Stimulated activated naive CD8-positive, alpha-beta T cell treated with anti-CD3 and anti-CD28 coated beads, Interleukin-15, amount 100 ng/mL, for 72 hours (primary cell): ENCODE data around the gene DNMT3L.
A peak's percentile ranks its signal among the peaks of the same experiment; 100 is the strongest.
"Not testable (repeated sequence)": the region's sequence is repeated elsewhere in the genome, so short reads cannot be mapped to it uniquely, and the experiment has no call there.

Experiments
- ATAC-seq: fragments of 150-1000 bp; cut with Tn5 transposase; 2 replicates; pipeline ENCODE4 v1.10.0; 2021; ENCODE audit warnings: mild to moderate bottlenecking, moderate library complexity
- DNase-seq, 2 donors: peaks; one replicate each; pipeline ENCODE4 v3.0.0; 2021 to 2022
- H3K27ac Mint-ChIP-seq, 2 donors: one replicate each; pipeline ENCODE4 v1.8.0; 2022; ENCODE audit warnings: mild to moderate bottlenecking in 2 of 2, mixed read lengths in 2 of 2, moderate library complexity in 2 of 2
- H3K27me3 Mint-ChIP-seq: one replicate; pipeline ENCODE4 v1.8.0; 2022; ENCODE audit warnings: mixed read lengths
- H3K4me1 Mint-ChIP-seq: one replicate; pipeline ENCODE4 v1.8.0; 2022; ENCODE audit warnings: mild to moderate bottlenecking, mixed read lengths
- H3K4me3 Mint-ChIP-seq, 2 donors: one replicate each; pipeline ENCODE4 v1.8.0; 2022; ENCODE audit warnings: mild to moderate bottlenecking in 2 of 2, mixed read lengths in 2 of 2, moderate library complexity in 1 of 2
- H3K9me3 Mint-ChIP-seq, 2 donors: one replicate each; pipeline ENCODE4 v1.8.0; 2022; ENCODE audit warnings: mixed read lengths in 2 of 2

Gene DNMT3L

DNA sequence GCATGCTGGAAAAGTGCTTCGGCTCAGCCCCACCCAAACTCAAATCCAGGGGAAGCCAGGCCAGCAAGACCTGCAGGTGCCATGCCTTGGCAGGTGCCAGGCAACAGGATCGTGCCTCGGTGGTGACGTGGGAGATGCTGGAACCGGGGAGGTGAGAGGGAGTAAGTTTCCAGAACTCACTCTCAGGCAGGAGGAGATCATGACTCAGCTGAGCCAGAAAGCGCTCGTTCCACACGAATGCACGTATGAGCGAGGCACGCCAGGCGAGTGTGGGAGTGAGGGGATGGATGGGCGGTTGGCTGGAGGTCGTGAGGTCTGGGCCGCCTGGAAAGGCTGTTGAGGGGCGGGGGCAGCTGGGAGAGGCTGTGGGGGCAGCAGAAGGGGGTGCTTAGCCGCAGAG, 13.8 kb downstream of the DNMT3L start:
- not testable (repeated sequence) for H3K4me1 Mint-ChIP-seq, DNase-seq, H3K27ac Mint-ChIP-seq, H3K9me3 Mint-ChIP-seq, H3K27me3 Mint-ChIP-seq, H3K4me3 Mint-ChIP-seq, ATAC-seq

GRCh38 chr21:44243980-44244379, 17.7 kb downstream of the DNMT3L start:
- not testable (repeated sequence) for H3K27me3 Mint-ChIP-seq

GRCh38 chr21:44241281-44241680, 20.4 kb downstream of the DNMT3L start:
- peak; percentile 27 for ATAC-seq
- not testable (repeated sequence) for H3K4me3 Mint-ChIP-seq, H3K27ac Mint-ChIP-seq, H3K27me3 Mint-ChIP-seq, H3K9me3 Mint-ChIP-seq, H3K4me1 Mint-ChIP-seq, DNase-seq

More at GRCh38 chr21:44243980-44244379, 17.7 kb downstream of the DNMT3L start:
- not testable (repeated sequence) for H3K4me1 Mint-ChIP-seq, H3K4me3 Mint-ChIP-seq, DNase-seq, H3K9me3 Mint-ChIP-seq, H3K27ac Mint-ChIP-seq
- ATAC-seq: peak; percentile 91

- H3K27me3 Mint-ChIP-seq, H3K4me1 Mint-ChIP-seq, H3K9me3 Mint-ChIP-seq, DNase-seq, H3K27ac Mint-ChIP-seq, H3K4me3 Mint-ChIP-seq: not testable (repeated sequence)
- peak; percentile 53 for ATAC-seq
Observed at GRCh38 chr21:44240842-44241241, 20.9 kb downstream of the DNMT3L start, which contains the start of gene ICOSLG. Gene ICOSLG, minus strand, starts transcription at chr21:44240943. Its CDS starts 126 bp downstream, at chr21:44240817.

DNA sequence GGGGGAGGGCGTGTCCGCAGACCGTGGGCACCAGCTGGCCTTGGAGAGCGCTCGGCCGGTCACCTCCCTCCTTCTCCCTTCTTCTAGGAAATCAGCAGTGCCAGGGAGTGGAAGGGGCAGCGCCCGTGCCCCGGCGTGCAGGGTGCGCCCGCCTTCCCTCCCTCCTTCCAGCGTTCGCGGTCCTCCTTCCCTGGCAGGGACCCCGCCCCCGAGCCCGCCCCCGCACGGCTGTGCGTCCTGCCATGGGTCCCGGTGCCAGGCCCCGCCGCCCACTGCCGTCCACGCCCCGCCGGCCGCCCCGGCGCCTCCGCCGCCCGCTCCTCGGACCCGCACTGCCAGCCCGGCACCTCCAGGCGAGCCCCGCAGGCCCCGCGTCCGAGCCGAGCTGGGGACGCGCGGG, 21.3 kb downstream of the DNMT3L start:
- ATAC-seq: peak; percentile 1
- not testable (repeated sequence) for H3K4me1 Mint-ChIP-seq

GRCh38 chr21:44229561-44229960, 32.1 kb downstream of the DNMT3L start:
- not testable (repeated sequence) for ATAC-seq, H3K4me3 Mint-ChIP-seq

More for the DNA sequence above, 21.3 kb downstream of the DNMT3L start:
- not testable (repeated sequence) for H3K27ac Mint-ChIP-seq, H3K27me3 Mint-ChIP-seq, H3K4me3 Mint-ChIP-seq, H3K9me3 Mint-ChIP-seq, DNase-seq

DNA sequence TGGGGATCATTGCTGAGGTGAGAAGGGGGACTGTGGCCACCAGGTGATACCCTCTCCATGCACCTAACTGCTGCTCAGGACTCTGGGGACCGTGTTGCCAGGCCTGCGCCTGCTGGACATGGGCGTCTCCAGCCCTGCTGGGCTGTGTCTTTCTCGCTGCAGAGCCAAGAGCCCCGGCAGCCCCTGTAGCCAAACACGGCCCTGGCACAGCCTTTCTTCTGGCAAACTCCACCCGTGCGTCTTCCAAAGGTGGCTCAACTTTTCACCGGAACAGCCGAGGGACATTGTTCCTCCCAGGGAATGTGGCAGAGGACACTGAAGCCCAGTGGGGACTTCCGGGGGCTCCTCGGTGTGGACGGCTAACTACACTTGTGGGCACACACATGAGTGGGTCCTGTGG, 33.6 kb downstream of the DNMT3L start:
- H3K27me3 Mint-ChIP-seq, H3K4me3 Mint-ChIP-seq, ATAC-seq, DNase-seq, H3K27ac Mint-ChIP-seq, H3K9me3 Mint-ChIP-seq, H3K4me1 Mint-ChIP-seq: not testable (repeated sequence)

More at GRCh38 chr21:44229561-44229960, 32.1 kb downstream of the DNMT3L start:
- not testable (repeated sequence) for DNase-seq, H3K27ac Mint-ChIP-seq, H3K9me3 Mint-ChIP-seq, H3K4me1 Mint-ChIP-seq, H3K27me3 Mint-ChIP-seq

GRCh38 chr21:44227614-44228013, 34.1 kb downstream of the DNMT3L start:
- H3K9me3 Mint-ChIP-seq, H3K4me1 Mint-ChIP-seq, ATAC-seq, H3K27ac Mint-ChIP-seq, H3K4me3 Mint-ChIP-seq, DNase-seq, H3K27me3 Mint-ChIP-seq: not testable (repeated sequence)

- H3K4me1 Mint-ChIP-seq, DNase-seq, H3K9me3 Mint-ChIP-seq, H3K4me3 Mint-ChIP-seq, ATAC-seq, H3K27me3 Mint-ChIP-seq, H3K27ac Mint-ChIP-seq: not testable (repeated sequence)
Observed at GRCh38 chr21:44225605-44226004, 36.1 kb downstream of the DNMT3L start.

GRCh38 chr21:44223334-44223733, 38.4 kb downstream of the DNMT3L start:
- not testable (repeated sequence) for H3K27ac Mint-ChIP-seq, DNase-seq, H3K27me3 Mint-ChIP-seq, H3K4me1 Mint-ChIP-seq, H3K4me3 Mint-ChIP-seq, ATAC-seq, H3K9me3 Mint-ChIP-seq

GRCh38 chr21:44220674-44221073, 41.0 kb downstream of the DNMT3L start:
- not testable (repeated sequence) for H3K27ac Mint-ChIP-seq, H3K4me3 Mint-ChIP-seq, ATAC-seq, DNase-seq, H3K9me3 Mint-ChIP-seq, H3K27me3 Mint-ChIP-seq, H3K4me1 Mint-ChIP-seq

DNA sequence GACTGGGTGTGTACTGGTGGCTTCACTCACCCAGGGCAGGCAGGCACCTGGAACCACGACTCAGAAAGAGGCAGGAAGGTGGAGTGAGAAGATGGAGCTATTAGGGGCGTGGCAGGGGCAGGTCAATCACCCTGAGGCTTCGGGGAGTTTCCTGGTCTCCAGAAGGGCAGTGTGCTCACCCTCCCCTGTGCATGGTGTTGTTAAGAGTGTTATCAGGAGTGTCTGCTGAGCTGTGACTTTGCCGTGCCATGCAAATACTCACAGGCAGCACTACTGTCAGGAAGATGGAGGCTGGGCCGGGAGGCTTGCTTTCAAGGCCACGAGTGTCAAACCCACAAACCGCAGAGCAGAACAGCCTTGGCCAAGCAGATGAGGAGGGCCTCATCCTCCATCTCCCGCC, 43.2 kb downstream of the DNMT3L start:
- not testable (repeated sequence) for H3K4me3 Mint-ChIP-seq, H3K27me3 Mint-ChIP-seq, H3K9me3 Mint-ChIP-seq, H3K4me1 Mint-ChIP-seq, H3K27ac Mint-ChIP-seq, DNase-seq, ATAC-seq

- DNase-seq, H3K9me3 Mint-ChIP-seq, H3K27me3 Mint-ChIP-seq, H3K4me3 Mint-ChIP-seq, H3K27ac Mint-ChIP-seq, H3K4me1 Mint-ChIP-seq, ATAC-seq: not testable (repeated sequence)
Observed at GRCh38 chr21:44211978-44212377, 49.7 kb downstream of the DNMT3L start.

DNA sequence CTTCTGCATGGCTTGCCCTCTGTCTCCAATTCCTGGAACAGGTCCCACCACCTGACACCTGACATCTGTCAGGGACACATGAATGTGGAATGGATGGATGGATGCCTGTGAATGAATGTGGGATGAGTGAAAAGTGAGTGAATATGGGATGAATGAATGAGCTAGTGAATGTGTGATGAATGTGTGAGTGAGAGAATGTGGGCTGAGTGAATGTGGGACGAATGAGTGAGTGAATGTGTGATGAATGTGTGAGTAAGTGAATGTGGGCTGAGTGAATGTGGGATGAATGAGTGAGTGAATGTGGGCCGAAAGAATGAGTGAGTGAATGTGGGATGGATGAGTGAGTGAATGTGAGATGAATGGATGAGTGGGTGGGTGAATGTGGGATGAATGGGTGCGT, 50.1 kb downstream of the DNMT3L start:
- not testable (repeated sequence) for H3K27ac Mint-ChIP-seq, H3K9me3 Mint-ChIP-seq, ATAC-seq, H3K4me3 Mint-ChIP-seq, H3K4me1 Mint-ChIP-seq, DNase-seq, H3K27me3 Mint-ChIP-seq

DNA sequence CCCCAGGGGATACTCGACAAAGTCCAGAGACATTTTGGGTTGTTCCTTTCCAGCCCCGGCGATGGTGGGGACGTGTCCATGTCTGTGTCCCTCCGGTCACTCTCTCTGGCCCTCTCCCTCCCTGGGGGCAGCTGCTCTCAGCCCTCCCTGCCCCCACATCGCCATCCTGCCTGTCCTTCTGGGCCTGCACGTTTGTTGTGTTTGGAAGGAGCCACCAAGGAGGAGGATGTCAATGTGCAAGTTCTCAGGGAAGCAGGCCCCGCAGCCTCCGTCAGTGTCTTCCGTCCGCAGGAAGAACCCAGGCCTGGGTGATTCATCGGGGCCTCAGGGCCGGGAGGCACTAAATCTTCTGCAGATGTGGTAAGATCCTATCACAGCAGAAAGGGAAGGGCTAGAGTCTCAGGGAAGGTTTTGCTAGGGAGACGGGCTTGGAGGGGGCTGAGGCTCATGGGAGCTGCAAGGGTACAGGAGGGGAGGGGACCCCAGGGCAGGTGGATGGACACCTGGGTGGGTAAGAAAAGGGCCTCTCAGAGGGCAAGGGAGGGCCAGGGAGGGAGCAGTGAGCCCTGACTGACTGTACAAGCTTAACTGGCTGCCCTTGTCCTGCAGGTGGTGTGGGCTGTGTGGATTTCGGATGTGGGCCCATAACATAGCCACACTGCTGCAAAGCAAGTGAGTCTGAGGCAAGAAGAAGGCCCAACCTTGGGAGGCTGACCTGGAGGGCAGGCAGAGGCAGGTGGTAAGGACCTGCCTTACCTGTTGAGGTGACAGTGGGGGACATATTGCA, 53.6 kb downstream of the DNMT3L start:
- not testable (repeated sequence) for H3K4me1 Mint-ChIP-seq

GRCh38 chr21:44206698-44207676, 54.7 kb downstream of the DNMT3L start:
- H3K27me3 Mint-ChIP-seq, H3K9me3 Mint-ChIP-seq, DNase-seq, H3K4me3 Mint-ChIP-seq, H3K4me1 Mint-ChIP-seq, H3K27ac Mint-ChIP-seq: not testable (repeated sequence)
- ATAC-seq: peak; percentile 90

More for the DNA sequence above, 53.6 kb downstream of the DNMT3L start:
- H3K4me3 Mint-ChIP-seq, H3K27ac Mint-ChIP-seq, DNase-seq, H3K27me3 Mint-ChIP-seq, H3K9me3 Mint-ChIP-seq: not testable (repeated sequence)
- peak; percentile 29 for ATAC-seq
